Mesendoderm (in vitro differentiated cells): ENCODE results near the gene INHBB.
A peak's percentile ranks its signal among the peaks of the same experiment; 100 is the strongest.

ENCODE experiments used
- DNase-seq: peaks from one replicate; pipeline ENCODE4 v3.0.0; 2013
- H2AK5ac ChIP-seq: 2 replicates; pipeline ENCODE4 v1.6.1; 2013; ENCODE audit warnings: low read length, inconsistent platforms
- H2BK120ac ChIP-seq: 2 replicates; pipeline ENCODE4 v1.6.1; 2013; ENCODE audit warnings: low read depth, mild to moderate bottlenecking, low read length, moderate library complexity, mixed read lengths
- H2BK15ac ChIP-seq: replicated peaks from 2 replicates; pipeline ENCODE4 v1.6.1; 2013; ENCODE audit warnings: low read depth, mild to moderate bottlenecking, moderate library complexity
- H2BK5ac ChIP-seq: 2 replicates; pipeline ENCODE4 v1.6.1; 2013; ENCODE audit warnings: low read length, inconsistent platforms
- H3K18ac ChIP-seq: 2 replicates; pipeline ENCODE4 v1.6.1; 2013; ENCODE audit warnings: mild to moderate bottlenecking, low read length, mixed read lengths
- H3K23ac ChIP-seq: one replicate; pipeline ENCODE4 v1.6.1; 2013; ENCODE audit warnings: low read length
- H3K27ac ChIP-seq: 2 replicates; pipeline ENCODE4 v1.5.1; 2013; ENCODE audit warnings: low read depth, mild to moderate bottlenecking, inconsistent platforms, low read length, moderate library complexity
- H3K27me3 ChIP-seq: 2 replicates; pipeline ENCODE4 v1.6.1; 2013; ENCODE audit warnings: low read length, control low read depth, mild to moderate bottlenecking, inconsistent platforms; ENCODE audit not compliant: insufficient read depth, poor library complexity
- H3K36me3 ChIP-seq: 2 replicates; pipeline ENCODE4 v1.6.1; 2013; ENCODE audit warnings: low read length, inconsistent platforms; ENCODE audit not compliant: control insufficient read depth, insufficient read depth
- H3K4ac ChIP-seq: one replicate; pipeline ENCODE4 v1.6.1; 2013; ENCODE audit warnings: low read depth, mild to moderate bottlenecking, low read length, moderate library complexity
- H3K4me1 ChIP-seq: 2 replicates; pipeline ENCODE4 v1.6.1; 2013; ENCODE audit warnings: low read depth, low read length, inconsistent platforms; ENCODE audit not compliant: control insufficient read depth
- H3K4me2 ChIP-seq: 2 replicates; pipeline ENCODE4 v1.6.1; 2013; ENCODE audit warnings: low read length
- H3K4me3 ChIP-seq: 2 replicates; pipeline ENCODE4 v1.5.1; 2013; ENCODE audit warnings: mild to moderate bottlenecking, low read length
- H3K56ac ChIP-seq: one replicate; pipeline ENCODE4 v1.6.1; 2013; ENCODE audit warnings: low read length
- H3K79me1 ChIP-seq: 2 replicates; pipeline ENCODE4 v1.6.1; 2013; ENCODE audit warnings: low read length, inconsistent platforms
- H3K79me2 ChIP-seq: 2 replicates; pipeline ENCODE4 v1.6.1; 2013; ENCODE audit warnings: mild to moderate bottlenecking, low read length; ENCODE audit not compliant: control insufficient read depth, insufficient read depth
- H3K9ac ChIP-seq: 2 replicates; pipeline ENCODE4 v1.6.1; 2013; ENCODE audit warnings: low read length, inconsistent platforms
- H4K5ac ChIP-seq: one replicate; pipeline ENCODE4 v1.6.1; 2013; ENCODE audit warnings: low read length
- H4K8ac ChIP-seq: one replicate; pipeline ENCODE4 v1.6.1; 2013; ENCODE audit warnings: low read depth, mild to moderate bottlenecking, control low read depth, low read length, moderate library complexity
- whole genome bisulfite sequencing: extraction: QIAGEN DNeasy Blood & Tissue Kit; methylation state at CpG from one replicate; pipeline ENCODE4 v1.1.7; 2013; ENCODE audit warnings: low lambda C conversion rate, missing lambda C conversion rate; ENCODE audit not compliant: insufficient coverage; ENCODE audit errors: extremely low coverage; 5-methylcytosine and 5-hydroxymethylcytosine counted together

The INHBB gene

DNA sequence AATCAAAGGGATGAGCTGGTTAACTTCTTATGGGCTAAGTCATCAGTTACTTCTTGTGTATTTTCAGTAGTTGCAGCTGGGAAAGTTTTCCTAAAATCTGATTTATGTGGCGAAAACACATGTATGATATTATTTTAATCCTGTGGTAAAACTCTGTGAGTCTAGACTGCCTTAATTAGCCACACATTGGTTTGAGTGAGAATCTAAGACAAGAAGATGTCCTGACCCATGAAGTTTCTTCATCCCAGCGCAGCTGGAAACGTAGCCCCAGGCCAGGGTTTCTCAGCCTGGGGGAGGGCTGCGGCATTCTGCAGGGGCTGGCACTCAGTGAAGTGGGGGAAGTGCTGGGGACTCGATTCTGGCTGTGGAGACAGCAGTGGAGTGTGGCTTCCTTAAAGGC, 44.7 kb upstream of the INHBB start:
- no peak overlapping the region for H4K8ac ChIP-seq
- no peak overlapping the region for H2BK120ac ChIP-seq
- H3K79me1 ChIP-seq, result no peaks in the 10 kb centered on the region
- H3K4me2 ChIP-seq, result no peak overlapping the region
- H4K5ac ChIP-seq, result no peak overlapping the region
- no peaks in the 10 kb centered on the region for H3K36me3 ChIP-seq
- H3K9ac ChIP-seq, result no peak overlapping the region
- H3K79me2 ChIP-seq, result no peaks in the 10 kb centered on the region
- H3K4me3 ChIP-seq, result no peak overlapping the region
- no peaks in the 10 kb centered on the region for H3K27me3 ChIP-seq
- no peak overlapping the region for H2BK5ac ChIP-seq
- H3K4me1 ChIP-seq, result no peaks in the 10 kb centered on the region
- no CpG with 5 or more reads among the region's 5 CpGs for WGBS
- H3K23ac ChIP-seq, result no peak overlapping the region
- no peak overlapping the region for H2AK5ac ChIP-seq
- H3K56ac ChIP-seq, result no peak overlapping the region
- H3K4ac ChIP-seq, result no peak overlapping the region
- DNase-seq, result no peak
- no peak overlapping the region for H2BK15ac ChIP-seq
- no peak overlapping the region for H3K18ac ChIP-seq
- no peak overlapping the region for H3K27ac ChIP-seq

DNA sequence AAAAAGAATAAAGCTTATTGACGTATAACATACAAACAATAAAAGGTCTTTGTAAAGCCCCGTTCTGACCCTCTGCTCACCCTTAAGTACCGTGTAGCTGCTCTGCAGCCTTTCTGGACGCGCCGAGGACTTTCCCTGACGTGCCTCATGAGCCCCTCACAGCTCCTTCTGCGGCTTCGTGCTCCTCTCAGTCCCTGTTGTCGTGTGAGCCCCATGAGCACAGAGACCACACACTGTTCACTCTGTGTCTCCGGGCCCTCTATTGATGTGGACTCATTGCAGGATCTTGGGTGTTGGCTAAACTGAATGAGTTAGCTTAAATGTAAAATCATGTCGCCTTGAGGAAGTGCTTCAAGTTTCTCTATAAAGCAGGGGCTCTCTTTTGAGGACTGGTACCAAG, 43.6 kb upstream of the INHBB start:
- no CpG with 5 or more reads among the region's 12 CpGs for WGBS
- Histone ChIP-seq H3K4me2 (no peak overlapping the region), H3K36me3 (no peaks in the 10 kb centered on the region)

DNA sequence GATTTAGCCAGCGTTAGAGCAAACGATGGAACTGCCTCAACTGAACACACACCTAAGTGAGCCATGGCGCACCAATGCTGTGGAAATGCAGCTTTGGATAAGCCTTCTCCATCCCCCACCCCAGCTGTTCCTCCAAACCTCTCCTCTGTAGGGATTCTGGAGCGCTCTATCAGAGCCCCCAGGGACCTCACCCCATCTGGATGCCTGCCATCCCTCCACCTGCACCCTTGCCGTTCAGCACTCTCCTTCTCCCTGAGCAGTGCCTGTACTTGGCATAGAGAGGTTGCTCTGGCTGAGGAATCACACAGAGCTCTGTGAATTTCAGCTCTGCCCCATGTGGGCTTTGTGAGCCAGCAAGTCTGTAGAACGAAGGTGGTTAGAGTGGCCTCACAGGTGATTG, 42.8 kb upstream of the INHBB start:
- Histone ChIP-seq H3K36me3 (no peaks in the 10 kb centered on the region), H2BK5ac (no peak overlapping the region), H3K4ac (no peak overlapping the region), H2AK5ac (no peak overlapping the region), H3K27me3 (no peaks in the 10 kb centered on the region), H3K56ac (no peak overlapping the region), H2BK120ac (no peak overlapping the region), H3K4me2 (no peak overlapping the region), H3K4me1 (no peaks in the 10 kb centered on the region), H3K23ac (no peak overlapping the region), H2BK15ac (no peak overlapping the region), H3K18ac (no peak overlapping the region), H3K9ac (no peak overlapping the region), H3K79me1 (no peaks in the 10 kb centered on the region), H4K8ac (no peak overlapping the region), H4K5ac (no peak overlapping the region), H3K79me2 (no peaks in the 10 kb centered on the region), H3K27ac (no peak overlapping the region), H3K4me3 (no peak overlapping the region)
- no CpG with 5 or more reads among the region's 6 CpGs for WGBS
- no peak for DNase-seq

More for the DNA sequence above, 43.6 kb upstream of the INHBB start:
- Histone ChIP-seq H3K79me1 (no peaks in the 10 kb centered on the region), H4K5ac (no peak overlapping the region), H2BK5ac (no peak overlapping the region), H3K79me2 (no peaks in the 10 kb centered on the region), H3K23ac (no peak overlapping the region), H2BK120ac (no peak overlapping the region), H3K9ac (no peak overlapping the region), H3K27ac (no peak overlapping the region), H2BK15ac (no peak overlapping the region), H2AK5ac (no peak overlapping the region), H3K4ac (no peak overlapping the region), H3K27me3 (no peaks in the 10 kb centered on the region), H3K56ac (no peak overlapping the region), H4K8ac (no peak overlapping the region), H3K18ac (no peak overlapping the region), H3K4me3 (no peak overlapping the region), H3K4me1 (no peaks in the 10 kb centered on the region)
- no peak for DNase-seq

DNA sequence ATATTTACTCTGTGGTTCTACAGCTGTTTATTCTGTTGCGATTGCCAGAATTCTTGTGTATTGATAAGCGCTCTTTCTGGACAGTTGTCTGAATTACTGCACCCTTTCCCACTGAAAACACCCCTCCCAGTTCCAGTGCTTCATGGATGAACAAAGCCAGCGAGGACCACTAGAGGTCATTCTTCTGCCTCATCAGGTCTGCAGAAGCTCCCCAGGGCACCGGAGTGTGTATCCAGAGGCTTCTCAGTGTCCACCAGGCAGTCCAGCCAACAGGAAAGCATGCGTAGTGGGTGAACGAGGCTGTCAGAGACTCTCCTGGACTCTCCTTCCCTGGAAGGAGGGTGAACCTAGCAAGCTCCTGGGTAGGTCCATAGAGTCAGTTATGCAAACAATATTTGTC, 40.6 kb upstream of the INHBB start:
- no peaks in the 10 kb centered on the region for H3K79me1 ChIP-seq
- H3K27ac ChIP-seq, result no peak overlapping the region
- DNase-seq, result peak; percentile 51
- no peak overlapping the region for H3K56ac ChIP-seq
- no peak overlapping the region for H3K23ac ChIP-seq
- no peak overlapping the region for H2BK15ac ChIP-seq
- no CpG with 5 or more reads among the region's 6 CpGs for WGBS
- no peak overlapping the region for H3K4ac ChIP-seq
- no peak overlapping the region for H2AK5ac ChIP-seq
- no peaks in the 10 kb centered on the region for H3K27me3 ChIP-seq
- H3K79me2 ChIP-seq, result no peaks in the 10 kb centered on the region
- no peak overlapping the region for H3K18ac ChIP-seq
- H3K4me3 ChIP-seq, result no peak overlapping the region
- H3K4me2 ChIP-seq, result no peak overlapping the region
- H3K36me3 ChIP-seq, result no peaks in the 10 kb centered on the region
- no peak overlapping the region for H4K8ac ChIP-seq
- no peak overlapping the region for H2BK5ac ChIP-seq
- no peak overlapping the region for H3K9ac ChIP-seq
- no peak overlapping the region for H4K5ac ChIP-seq
- H2BK120ac ChIP-seq, result no peak overlapping the region
- H3K4me1 ChIP-seq, result no peaks in the 10 kb centered on the region

DNA sequence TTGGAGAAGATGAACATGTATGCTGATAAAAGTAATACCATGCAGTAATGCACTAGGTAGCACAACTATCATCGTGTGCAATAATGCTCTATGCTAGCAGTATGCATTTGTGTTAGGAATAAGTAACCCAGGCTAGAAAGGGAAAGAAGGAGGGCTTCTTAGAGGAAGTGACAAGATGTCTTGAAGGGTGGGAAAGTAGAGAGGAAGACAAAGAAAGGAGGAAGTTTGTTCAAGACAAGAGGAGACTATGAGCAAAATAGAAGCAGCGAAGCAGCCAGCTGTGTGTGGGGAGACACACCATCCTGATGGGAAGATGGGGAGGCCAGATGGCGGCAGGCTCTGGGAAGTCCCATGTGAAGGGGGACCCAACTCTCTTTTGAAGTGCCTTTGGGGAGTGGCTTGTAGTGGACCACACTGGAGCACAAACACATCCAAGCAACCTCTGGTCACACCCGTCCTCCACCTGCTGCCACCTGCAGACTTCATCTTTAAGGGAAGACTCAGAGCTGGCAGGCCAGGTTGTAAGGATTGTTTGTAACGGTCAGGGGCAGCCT, 39.9 kb upstream of the INHBB start:
- Histone ChIP-seq H2AK5ac (no peak overlapping the region), H4K8ac (no peak overlapping the region), H3K4ac (no peak overlapping the region), H3K18ac (no peak overlapping the region), H3K36me3 (no peaks in the 10 kb centered on the region), H3K9ac (no peak overlapping the region), H3K27ac (no peak overlapping the region), H2BK120ac (no peak overlapping the region), H3K27me3 (no peaks in the 10 kb centered on the region), H4K5ac (no peak overlapping the region), H3K4me3 (no peak overlapping the region), H2BK15ac (no peak overlapping the region), H3K4me2 (no peak overlapping the region), H2BK5ac (no peak overlapping the region), H3K23ac (no peak overlapping the region), H3K56ac (no peak overlapping the region), H3K79me1 (no peaks in the 10 kb centered on the region), H3K79me2 (no peaks in the 10 kb centered on the region), H3K4me1 (no peaks in the 10 kb centered on the region)
- no peak for DNase-seq
- no CpG with 5 or more reads among the region's 5 CpGs for WGBS

DNA sequence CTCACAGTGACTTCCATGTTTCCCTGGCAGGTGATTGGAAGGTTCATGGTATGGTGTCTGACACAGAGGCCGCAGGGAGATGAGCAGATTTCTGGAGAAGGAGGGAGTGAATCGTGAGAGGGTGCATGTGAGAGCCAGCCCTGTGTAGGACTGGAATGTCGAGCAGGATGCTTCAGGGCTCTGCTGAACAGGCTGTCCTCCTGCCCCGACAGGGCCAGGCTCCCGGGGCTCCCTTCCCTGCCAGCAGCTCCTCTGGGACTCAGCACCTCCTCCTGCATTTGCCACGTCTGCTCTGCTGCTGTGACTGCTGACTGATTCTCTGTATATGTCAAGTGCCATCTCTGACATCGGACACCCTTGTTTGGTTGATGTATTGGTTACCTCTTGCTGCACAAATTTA, 38.5 kb upstream of the INHBB start:
- Histone ChIP-seq H2BK15ac (no peak overlapping the region), H3K4me1 (no peaks in the 10 kb centered on the region), H3K79me1 (no peaks in the 10 kb centered on the region), H3K4me2 (no peak overlapping the region), H3K4me3 (no peak overlapping the region), H2AK5ac (no peak overlapping the region), H3K27ac (no peak overlapping the region), H4K8ac (no peak overlapping the region), H3K9ac (no peak overlapping the region), H3K36me3 (no peaks in the 10 kb centered on the region), H3K79me2 (no peaks in the 10 kb centered on the region), H3K4ac (no peak overlapping the region), H3K18ac (no peak overlapping the region), H3K56ac (no peak overlapping the region), H2BK5ac (no peak overlapping the region), H3K27me3 (no peaks in the 10 kb centered on the region), H3K23ac (no peak overlapping the region), H4K5ac (no peak overlapping the region), H2BK120ac (no peak overlapping the region)
- DNase-seq, result no peak
- WGBS, result no CpG with 5 or more reads among the region's 7 CpGs
